IMR-90 (cell line): Measurements from ENCODE around the gene GPR180. TPM values are rescaled to one million over a fixed set of nuclear protein-coding genes. Genes with fewer than 3 reads are reported as not detected.

Experiments used
- ATAC-seq: fragments of 200-7000 bp; cut with Tn5 transposase; 2 replicates; pipeline ENCODE4 v1.9.1; 2020; ENCODE audit warnings: low read depth, mild to moderate bottlenecking, moderate library complexity
- BruUV-seq: library from RNA; stranded (reverse); fragments of 400-500 nt; replicated peaks from 2 replicates; lab custom pipeline; 2021; lab: Mats Ljungman, UMichigan
- CTCF ChIA-PET: fragments of 300-600 bp; formaldehyde crosslinking; extraction: SDS; loops from one replicate; lab custom pipeline; 2021; ENCODE audit warnings: antibody characterized with exemption; lab: Yijun Ruan, JAX
- POLR2A ChIA-PET: fragments of 300-600 bp; sonication (Branson Sonifier 250); formaldehyde crosslinking; loops from one replicate; lab custom pipeline; 2022; ENCODE audit warnings: antibody characterized with exemption; ENCODE audit not compliant: unreplicated experiment; lab: Charles Lee
- DNase-seq: peaks from one replicate; pipeline ENCODE4 v3.0.0; 2013
- H2AFZ ChIP-seq: replicated peaks from 2 replicates; pipeline ENCODE3; 2013; ENCODE audit warnings: low read length, mild to moderate bottlenecking; ENCODE audit not compliant: poor library complexity
- H2AK5ac ChIP-seq: 2 replicates; pipeline ENCODE4 v1.6.1; 2013; ENCODE audit warnings: low read depth, low read length, inconsistent platforms
- H2AK9ac ChIP-seq: replicated peaks from 2 replicates; pipeline ENCODE3; 2013; ENCODE audit warnings: mild to moderate bottlenecking, low read depth, low read length, moderate library complexity; ENCODE audit not compliant: poor library complexity
- H2BK120ac ChIP-seq: 2 replicates; pipeline ENCODE4 v1.6.1; 2013; ENCODE audit warnings: low read depth, low read length, inconsistent platforms
- H2BK15ac ChIP-seq: 3 replicates; pipeline ENCODE4 v1.6.1; 2013; ENCODE audit warnings: low read depth, low read length, inconsistent platforms
- H2BK20ac ChIP-seq: 2 replicates; pipeline ENCODE4 v1.6.1; 2013; ENCODE audit warnings: low read depth, mild to moderate bottlenecking, inconsistent platforms, low read length, moderate library complexity
- H2BK5ac ChIP-seq: 2 replicates; pipeline ENCODE4 v1.6.1; 2013; ENCODE audit warnings: mild to moderate bottlenecking, low read depth, low read length, inconsistent platforms; ENCODE audit not compliant: poor library complexity, severe bottlenecking
- H3K14ac ChIP-seq: replicated peaks from 2 replicates; pipeline ENCODE4 v1.6.1; 2013; ENCODE audit warnings: low read depth, low read length, inconsistent platforms
- H3K18ac ChIP-seq: 2 replicates; pipeline ENCODE4 v1.6.1; 2013; ENCODE audit warnings: low read depth, low read length, control low read depth
- H3K23ac ChIP-seq: 2 replicates; pipeline ENCODE4 v1.6.1; 2013; ENCODE audit warnings: low read depth, low read length, inconsistent platforms
- H3K27ac ChIP-seq: 2 replicates; pipeline ENCODE4 v1.5.1; 2013; ENCODE audit warnings: mild to moderate bottlenecking, control low read depth, low read length; ENCODE audit not compliant: insufficient read depth
- H3K27me3 ChIP-seq: 2 replicates; pipeline ENCODE4 v1.6.1; 2013; ENCODE audit warnings: low read length; ENCODE audit not compliant: control insufficient read depth, insufficient read depth
- H3K36me3 ChIP-seq: 2 replicates; pipeline ENCODE4 v1.6.1; 2013; ENCODE audit warnings: low read length, mixed read lengths; ENCODE audit not compliant: control insufficient read depth, insufficient read depth
- H3K4ac ChIP-seq: 2 replicates; pipeline ENCODE4 v1.6.1; 2013; ENCODE audit warnings: low read depth, low read length, inconsistent platforms
- H3K4me1 ChIP-seq: 2 replicates; pipeline ENCODE4 v1.6.1; 2013; ENCODE audit warnings: low read length, mixed read lengths; ENCODE audit not compliant: control insufficient read depth, insufficient read depth
- H3K4me2 ChIP-seq: 2 replicates; pipeline ENCODE4 v1.6.1; 2013; ENCODE audit warnings: low read depth, mild to moderate bottlenecking, control low read depth, low read length, moderate library complexity
- H3K4me3 ChIP-seq: 2 replicates; pipeline ENCODE4 v1.5.1; 2013; ENCODE audit warnings: low read depth, mild to moderate bottlenecking, control low read depth, low read length, moderate library complexity; ENCODE audit not compliant: insufficient read depth
- H3K56ac ChIP-seq: 2 replicates; pipeline ENCODE4 v1.6.1; 2013; ENCODE audit warnings: low read length, inconsistent platforms; ENCODE audit not compliant: insufficient read depth; ENCODE audit errors: extremely low read depth
- H3K79me1 ChIP-seq, 2 experiments: 2 replicates each; pipeline ENCODE4 v1.6.1; 2013; ENCODE audit warnings: low read length in 2 of 2, inconsistent platforms in 1 of 2, low read depth in 1 of 2
- H3K9ac ChIP-seq: 2 replicates; pipeline ENCODE4 v1.6.1; 2013; ENCODE audit warnings: low read depth, low read length, control low read depth
- H3K9me1 ChIP-seq: 2 replicates; pipeline ENCODE4 v1.6.1; 2013; ENCODE audit warnings: low read length, inconsistent platforms; ENCODE audit not compliant: insufficient read depth
- H3K9me3 ChIP-seq: 2 replicates; pipeline ENCODE4 v1.6.1; 2013; ENCODE audit warnings: low read length; ENCODE audit not compliant: control insufficient read depth, insufficient read depth
- H4K20me1 ChIP-seq: 2 replicates; pipeline ENCODE4 v1.6.1; 2013; ENCODE audit warnings: low read length, inconsistent platforms; ENCODE audit not compliant: insufficient read depth
- H4K5ac ChIP-seq: 2 replicates; pipeline ENCODE4 v1.6.1; 2013; ENCODE audit warnings: mild to moderate bottlenecking, low read depth, low read length, control low read depth
- H4K8ac ChIP-seq, 2 experiments: 2 replicates each; pipeline ENCODE4 v1.6.1; 2013; ENCODE audit warnings: low read depth in 2 of 2, low read length in 2 of 2, control low read depth in 1 of 2, inconsistent platforms in 1 of 2
- H4K91ac ChIP-seq: 2 replicates; pipeline ENCODE4 v1.6.1; 2013; ENCODE audit warnings: low read depth, low read length, inconsistent platforms; ENCODE audit not compliant: insufficient read depth
- CHD1 ChIP-seq: IDR thresholded peaks from 2 replicates; pipeline ENCODE4 v1.6.1; 2012; ENCODE audit warnings: low read depth, low read length, improper control_type of control experiment
- MAFK ChIP-seq: IDR thresholded peaks from 2 replicates; pipeline ENCODE4 v1.6.1; 2012; ENCODE audit warnings: low read depth, low read length, improper control_type of control experiment
- MXI1 ChIP-seq: IDR thresholded peaks from 2 replicates; pipeline ENCODE4 v1.6.1; 2012; ENCODE audit warnings: low read depth, mild to moderate bottlenecking, low read length, moderate library complexity, borderline replicate concordance
- NFE2L2 ChIP-seq: fragments of 150-350 bp; IDR thresholded peaks from 2 replicates; pipeline ENCODE4 v1.6.1; 2016; ENCODE audit warnings: low read depth, mild to moderate bottlenecking, low read length
- POLR2A ChIP-seq: IDR thresholded peaks from 2 replicates; pipeline ENCODE4 v1.6.1; 2012; ENCODE audit warnings: mild to moderate bottlenecking, low read depth, low read length
- RAD21 ChIP-seq: IDR thresholded peaks from 2 replicates; pipeline ENCODE4 v1.6.1; 2012; ENCODE audit warnings: low read length, improper control_type of control experiment
- RCOR1 ChIP-seq: IDR thresholded peaks from 2 replicates; pipeline ENCODE4 v1.6.1; 2012; ENCODE audit warnings: mild to moderate bottlenecking, low read length, improper control_type of control experiment; ENCODE audit not compliant: insufficient replicate concordance
- SMC3 ChIP-seq: fragments of 150-350 bp; IDR thresholded peaks from 2 replicates; pipeline ENCODE4 v1.6.1; 2016; ENCODE audit warnings: low read depth, mild to moderate bottlenecking, antibody characterized with exemption, low read length, moderate library complexity
- WGBS, 2 experiments: methylation state at CpG; one replicate each; pipeline versions ENCODE4 v1.1.5 to v1.1.7; 2013; ENCODE audit warnings: missing lambda C conversion rate in 2 of 2; ENCODE audit not compliant: insufficient read length in 1 of 2; ENCODE audit errors: extremely low coverage in 2 of 2; 5-methylcytosine and 5-hydroxymethylcytosine counted together
- dilution Hi-C: fragments of 300-500 bp; cut with HindIII; formaldehyde crosslinking; loops from one replicate; pipeline ENCODE4 v1.14.3; 2018; ENCODE audit warnings: low sequenced_read_pairs; ENCODE audit not compliant: unreplicated experiment
- in situ Hi-C: fragments of 300-500 bp; cut with MboI; formaldehyde crosslinking; loops from 3 replicates; pipeline ENCODE4 v1.14.3; 2019; ENCODE audit warnings: low sequenced_read_pairs, inconsistent platforms, mixed read lengths
- intact Hi-C: fragments of 100-400 bp; cut with micrococcal nuclease; formaldehyde crosslinking; loops from 2 replicates; pipeline ENCODE4 v1.10.0; 2022
- polyA plus RNA-seq, 3 experiments: library from polyadenylated mRNA; depleted of rRNA; stranded (reverse); fragments of >200 nt; gene quantifications; 2 replicates each; pipeline ENCODE4 v1.2.3, GENCODE V29; 2012; ENCODE audit warnings: low replicate concordance in 1 of 3
- total RNA-seq: library from RNA; depleted of rRNA; stranded (reverse); fragments of >200 nt; gene quantifications from 2 replicates; pipeline ENCODE4 v1.2.3, GENCODE V29; 2012
- TF ChIP-seq, protein P1 (sequence below): fragments of 150-350 bp; IDR thresholded peaks from 2 replicates; pipeline ENCODE4 v1.6.1; 2017; ENCODE audit warnings: mild to moderate bottlenecking, antibody characterized with exemption, low read length, low read depth
- TF ChIP-seq, protein P2 (sequence below): conservative IDR thresholded peaks from 2 replicates; pipeline ENCODE4 v1.5.1; 2012; ENCODE audit warnings: mild to moderate bottlenecking, low read depth, low read length, improper control_type of control experiment

GPR180 gene
- total and polyA plus RNA-seq, 2 of the 4 experiments (the other 2 are of a cell fraction): 2.8 to 10.8 TPM

DNA sequence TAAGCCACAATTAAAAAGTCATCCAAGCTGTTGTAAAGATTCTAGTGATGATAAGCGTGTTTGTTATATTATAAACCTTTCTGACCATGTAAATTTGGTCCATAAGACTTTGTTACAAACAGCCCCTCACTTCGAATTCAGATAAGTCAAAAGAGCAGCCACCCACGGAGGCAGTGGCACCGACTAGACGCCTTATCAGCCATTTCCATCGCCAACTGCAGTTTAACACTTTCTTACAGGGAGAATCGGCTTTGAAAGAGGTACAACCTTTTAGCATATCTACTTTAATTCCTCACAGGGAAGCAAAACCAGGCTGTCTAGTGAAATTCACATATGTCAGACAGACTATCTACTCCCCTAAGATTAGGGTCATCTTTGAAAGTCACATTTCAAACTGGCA is 63.2 kb downstream of the GPR180 start:
- no peaks in the 10 kb centered on the region for H3K36me3 ChIP-seq
- WGBS, 2 experiments: no CpG with 5 or more reads among the region's 7 CpGs
- no peak overlapping the region for H4K5ac ChIP-seq
- H3K79me1 ChIP-seq: no peaks in the 10 kb centered on the region
- H2AK9ac ChIP-seq: no peak overlapping the region
- no peak overlapping the region for H3K23ac ChIP-seq
- H3K14ac ChIP-seq: no peak overlapping the region
- no peak overlapping the region for H2BK15ac ChIP-seq
- H3K27ac ChIP-seq: no peak overlapping the region
- H4K8ac ChIP-seq: no peak overlapping the region
- H2BK20ac ChIP-seq: no peak overlapping the region
- BruUV-seq: no TSS peak
- TF ChIP-seq RCOR1 (no peak), SMC3 (no peak), POLR2A (no peak), RAD21 (no peak), MXI1 (no peak), CHD1 (no peak), NFE2L2 (no peak), MAFK (no peak)
- TF ChIP-seq, protein P1, sequence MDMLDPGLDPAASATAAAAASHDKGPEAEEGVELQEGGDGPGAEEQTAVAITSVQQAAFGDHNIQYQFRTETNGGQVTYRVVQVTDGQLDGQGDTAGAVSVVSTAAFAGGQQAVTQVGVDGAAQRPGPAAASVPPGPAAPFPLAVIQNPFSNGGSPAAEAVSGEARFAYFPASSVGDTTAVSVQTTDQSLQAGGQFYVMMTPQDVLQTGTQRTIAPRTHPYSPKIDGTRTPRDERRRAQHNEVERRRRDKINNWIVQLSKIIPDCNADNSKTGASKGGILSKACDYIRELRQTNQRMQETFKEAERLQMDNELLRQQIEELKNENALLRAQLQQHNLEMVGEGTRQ: no peak
- TF ChIP-seq, protein P2, sequence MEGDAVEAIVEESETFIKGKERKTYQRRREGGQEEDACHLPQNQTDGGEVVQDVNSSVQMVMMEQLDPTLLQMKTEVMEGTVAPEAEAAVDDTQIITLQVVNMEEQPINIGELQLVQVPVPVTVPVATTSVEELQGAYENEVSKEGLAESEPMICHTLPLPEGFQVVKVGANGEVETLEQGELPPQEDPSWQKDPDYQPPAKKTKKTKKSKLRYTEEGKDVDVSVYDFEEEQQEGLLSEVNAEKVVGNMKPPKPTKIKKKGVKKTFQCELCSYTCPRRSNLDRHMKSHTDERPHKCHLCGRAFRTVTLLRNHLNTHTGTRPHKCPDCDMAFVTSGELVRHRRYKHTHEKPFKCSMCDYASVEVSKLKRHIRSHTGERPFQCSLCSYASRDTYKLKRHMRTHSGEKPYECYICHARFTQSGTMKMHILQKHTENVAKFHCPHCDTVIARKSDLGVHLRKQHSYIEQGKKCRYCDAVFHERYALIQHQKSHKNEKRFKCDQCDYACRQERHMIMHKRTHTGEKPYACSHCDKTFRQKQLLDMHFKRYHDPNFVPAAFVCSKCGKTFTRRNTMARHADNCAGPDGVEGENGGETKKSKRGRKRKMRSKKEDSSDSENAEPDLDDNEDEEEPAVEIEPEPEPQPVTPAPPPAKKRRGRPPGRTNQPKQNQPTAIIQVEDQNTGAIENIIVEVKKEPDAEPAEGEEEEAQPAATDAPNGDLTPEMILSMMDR: no peak
- no peak overlapping the region for H3K4ac ChIP-seq
- ATAC-seq (no peak), DNase-seq (no peak)
- CTCF ChIA-PET: interaction anchor here (1.0 kb wide), 1 partner anchor 10 kb away, joined by 3 read pairs; no protein-coding TSS in a partner anchor
- no peak overlapping the region for H3K4me2 ChIP-seq
- no peak overlapping the region for H3K9ac ChIP-seq
- in situ Hi-C loops (loop anchor here (25.0 kb wide), 1 partner anchor 747 kb away; no protein-coding TSS in a partner anchor), dilution Hi-C loops (no loop called here), intact Hi-C loops (no loop called here)
- no peaks in the 10 kb centered on the region; the same call in 1 of the 2 replicates for H3K9me3 ChIP-seq
- no peak overlapping the region for H2BK5ac ChIP-seq
- no peak overlapping the region for H4K91ac ChIP-seq
- no peaks in the 10 kb centered on the region for H4K20me1 ChIP-seq
- peaks cover 62% of the 10 kb centered on the region for H3K27me3 ChIP-seq
- H3K18ac ChIP-seq: no peak overlapping the region
- no peaks in the 10 kb centered on the region for H3K4me1 ChIP-seq
- H2BK120ac ChIP-seq: no peak overlapping the region
- H2AK5ac ChIP-seq: no peak overlapping the region
- no peak overlapping the region for H3K4me3 ChIP-seq
- no peak overlapping the region for H2AFZ ChIP-seq
- POLR2A ChIA-PET: no interaction called here
- H3K9me1 ChIP-seq: no peaks in the 10 kb centered on the region
- no peak overlapping the region for H3K56ac ChIP-seq
